Measurements from ENCODE around the gene TINCR.

DNA sequence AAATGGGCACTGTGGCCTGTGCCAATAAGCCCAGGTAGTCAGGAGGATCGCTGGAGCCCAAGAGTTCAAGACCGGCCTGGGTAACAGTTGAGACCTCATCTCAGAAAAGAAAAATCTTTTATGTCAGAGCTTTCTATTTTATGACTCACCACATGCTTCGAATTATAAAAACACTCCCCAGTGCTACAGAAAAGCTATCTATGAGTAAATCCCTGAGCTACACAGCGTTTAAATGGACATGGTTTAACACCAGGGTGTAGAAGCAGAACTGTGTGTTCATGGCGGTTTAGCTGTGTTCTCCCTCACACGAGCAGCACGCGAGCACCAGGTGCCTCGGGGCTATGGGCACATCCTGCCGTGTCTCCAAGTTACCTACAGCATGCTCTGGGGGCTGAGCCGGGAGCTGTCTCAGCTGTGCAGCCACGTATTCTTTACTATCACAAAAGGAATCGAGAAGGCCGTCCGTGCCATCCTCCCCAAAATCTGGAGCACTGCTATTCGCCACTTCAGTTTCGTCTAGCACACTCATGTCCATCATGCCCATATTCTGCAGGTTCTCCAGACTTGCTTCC lies 48.1 kb upstream of the TINCR start:
- TF ChIP-seq, protein P1, sequence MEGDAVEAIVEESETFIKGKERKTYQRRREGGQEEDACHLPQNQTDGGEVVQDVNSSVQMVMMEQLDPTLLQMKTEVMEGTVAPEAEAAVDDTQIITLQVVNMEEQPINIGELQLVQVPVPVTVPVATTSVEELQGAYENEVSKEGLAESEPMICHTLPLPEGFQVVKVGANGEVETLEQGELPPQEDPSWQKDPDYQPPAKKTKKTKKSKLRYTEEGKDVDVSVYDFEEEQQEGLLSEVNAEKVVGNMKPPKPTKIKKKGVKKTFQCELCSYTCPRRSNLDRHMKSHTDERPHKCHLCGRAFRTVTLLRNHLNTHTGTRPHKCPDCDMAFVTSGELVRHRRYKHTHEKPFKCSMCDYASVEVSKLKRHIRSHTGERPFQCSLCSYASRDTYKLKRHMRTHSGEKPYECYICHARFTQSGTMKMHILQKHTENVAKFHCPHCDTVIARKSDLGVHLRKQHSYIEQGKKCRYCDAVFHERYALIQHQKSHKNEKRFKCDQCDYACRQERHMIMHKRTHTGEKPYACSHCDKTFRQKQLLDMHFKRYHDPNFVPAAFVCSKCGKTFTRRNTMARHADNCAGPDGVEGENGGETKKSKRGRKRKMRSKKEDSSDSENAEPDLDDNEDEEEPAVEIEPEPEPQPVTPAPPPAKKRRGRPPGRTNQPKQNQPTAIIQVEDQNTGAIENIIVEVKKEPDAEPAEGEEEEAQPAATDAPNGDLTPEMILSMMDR (IDR thresholded peaks at IDR 0.05), result no peak
- no peak for TF ChIP-seq POLR2AphosphoS5 (IDR thresholded peaks at IDR 0.05; ENCODE audit: low read depth, low read length)
- TF ChIP-seq, protein P2, sequence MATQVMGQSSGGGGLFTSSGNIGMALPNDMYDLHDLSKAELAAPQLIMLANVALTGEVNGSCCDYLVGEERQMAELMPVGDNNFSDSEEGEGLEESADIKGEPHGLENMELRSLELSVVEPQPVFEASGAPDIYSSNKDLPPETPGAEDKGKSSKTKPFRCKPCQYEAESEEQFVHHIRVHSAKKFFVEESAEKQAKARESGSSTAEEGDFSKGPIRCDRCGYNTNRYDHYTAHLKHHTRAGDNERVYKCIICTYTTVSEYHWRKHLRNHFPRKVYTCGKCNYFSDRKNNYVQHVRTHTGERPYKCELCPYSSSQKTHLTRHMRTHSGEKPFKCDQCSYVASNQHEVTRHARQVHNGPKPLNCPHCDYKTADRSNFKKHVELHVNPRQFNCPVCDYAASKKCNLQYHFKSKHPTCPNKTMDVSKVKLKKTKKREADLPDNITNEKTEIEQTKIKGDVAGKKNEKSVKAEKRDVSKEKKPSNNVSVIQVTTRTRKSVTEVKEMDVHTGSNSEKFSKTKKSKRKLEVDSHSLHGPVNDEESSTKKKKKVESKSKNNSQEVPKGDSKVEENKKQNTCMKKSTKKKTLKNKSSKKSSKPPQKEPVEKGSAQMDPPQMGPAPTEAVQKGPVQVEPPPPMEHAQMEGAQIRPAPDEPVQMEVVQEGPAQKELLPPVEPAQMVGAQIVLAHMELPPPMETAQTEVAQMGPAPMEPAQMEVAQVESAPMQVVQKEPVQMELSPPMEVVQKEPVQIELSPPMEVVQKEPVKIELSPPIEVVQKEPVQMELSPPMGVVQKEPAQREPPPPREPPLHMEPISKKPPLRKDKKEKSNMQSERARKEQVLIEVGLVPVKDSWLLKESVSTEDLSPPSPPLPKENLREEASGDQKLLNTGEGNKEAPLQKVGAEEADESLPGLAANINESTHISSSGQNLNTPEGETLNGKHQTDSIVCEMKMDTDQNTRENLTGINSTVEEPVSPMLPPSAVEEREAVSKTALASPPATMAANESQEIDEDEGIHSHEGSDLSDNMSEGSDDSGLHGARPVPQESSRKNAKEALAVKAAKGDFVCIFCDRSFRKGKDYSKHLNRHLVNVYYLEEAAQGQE (IDR thresholded peaks at IDR 0.05; ENCODE audit: insufficient read depth in 1 of 2, low read depth in 2 of 2, low read length in 1 of 2), result no peak
